Measurements from ENCODE around the gene PRR7. TPM values are rescaled to one million over a fixed set of nuclear protein-coding genes. Genes with fewer than 3 reads are reported as not detected.

Gene PRR7
- total RNA-seq, 4 donors from 2014 or later, result 1.9 to 3.0 TPM; not detected in 2

GRCh38 chr5:177462021-177462670 is 15.5 kb downstream of the PRR7 start:
- H3K27ac ChIP-seq, result peak overlapping the region; percentile 20 to 32
- intact Hi-C loops (cut with DNase I; ENCODE audit: low total_unique reads), result no loop called here
- no peaks in the 10 kb centered on the region for H3K27me3 ChIP-seq
- peaks cover 0 to 2% of the 10 kb centered on the region in 2 donors for H3K4me1 ChIP-seq
- TF ChIP-seq POLR2A (IDR thresholded peaks at IDR 0.05) (no peak), CTCF (IDR thresholded peaks at IDR 0.05) (no peak)
- DNase-seq, result no peak
- H3K4me3 ChIP-seq, result no peak overlapping the region
- no peaks in the 10 kb centered on the region for H3K36me3 ChIP-seq
- H3K9me3 ChIP-seq, result no peaks in the 10 kb centered on the region

- no peaks in the 10 kb centered on the region for H3K36me3 ChIP-seq
- H3K4me1 ChIP-seq, result no peaks in the 10 kb centered on the region
- H3K27ac ChIP-seq, result no peak overlapping the region
- H3K9me3 ChIP-seq, result no peaks in the 10 kb centered on the region
- H3K27me3 ChIP-seq, result no peaks in the 10 kb centered on the region
- DNase-seq, result no peak
- intact Hi-C loops (cut with DNase I; ENCODE audit: low total_unique reads), result no loop called here
- no peak overlapping the region for H3K4me3 ChIP-seq
- TF ChIP-seq POLR2A (IDR thresholded peaks at IDR 0.05) (no peak), CTCF (IDR thresholded peaks at IDR 0.05) (no peak)
These were observed 18.4 kb downstream of the PRR7 start for GRCh38 chr5:177465044-177465443.

- H3K27me3 ChIP-seq, result no peaks in the 10 kb centered on the region
- no peaks in the 10 kb centered on the region for H3K36me3 ChIP-seq
- no peak overlapping the region for H3K4me3 ChIP-seq
- intact Hi-C loops (cut with DNase I; ENCODE audit: low total_unique reads), result no loop called here
- TF ChIP-seq CTCF (IDR thresholded peaks at IDR 0.05) (no peak), POLR2A (IDR thresholded peaks at IDR 0.05) (no peak)
- H3K27ac ChIP-seq, result no peak overlapping the region
- H3K4me1 ChIP-seq, result peaks cover 0 to 9% of the 10 kb centered on the region in 2 donors
- H3K9me3 ChIP-seq, result no peaks in the 10 kb centered on the region
- DNase-seq, result no peak
These were observed 20.2 kb downstream of the PRR7 start for GRCh38 chr5:177466861-177467260.

DNA sequence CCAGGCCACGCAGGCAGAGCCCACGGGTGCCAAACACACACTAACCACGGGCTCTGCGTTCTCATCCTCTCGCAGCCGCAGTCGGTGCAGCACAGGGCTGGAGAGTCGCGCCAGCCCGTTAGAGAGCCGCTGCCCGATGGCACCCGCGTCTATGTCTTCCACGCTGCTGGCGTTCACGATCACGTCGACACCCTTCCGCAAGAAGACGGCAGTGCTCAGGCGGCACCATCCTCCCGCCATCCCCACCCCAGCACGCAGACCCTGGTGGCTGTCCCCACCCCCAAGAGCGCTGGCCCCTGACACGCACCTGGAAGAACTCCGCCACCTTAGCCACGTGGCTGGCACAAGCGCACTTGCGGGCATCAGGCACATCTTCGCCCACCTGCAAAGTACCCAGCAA is 20.8 kb downstream of the PRR7 start:
- TF ChIP-seq POLR2A (IDR thresholded peaks at IDR 0.05) (no peak), CTCF (IDR thresholded peaks at IDR 0.05) (no peak)
- no peaks in the 10 kb centered on the region for H3K27me3 ChIP-seq
- H3K9me3 ChIP-seq, result no peaks in the 10 kb centered on the region
- DNase-seq, result no peak
- H3K4me3 ChIP-seq, result no peak overlapping the region
- H3K36me3 ChIP-seq, result no peaks in the 10 kb centered on the region
- intact Hi-C loops (cut with DNase I; ENCODE audit: low total_unique reads), result no loop called here
- no peak overlapping the region for H3K27ac ChIP-seq
- H3K4me1 ChIP-seq, result peaks cover 0 to 14% of the 10 kb centered on the region in 2 donors

- H3K4me3 ChIP-seq, result no peak overlapping the region
- TF ChIP-seq CTCF (IDR thresholded peaks at IDR 0.05) (no peak), POLR2A (IDR thresholded peaks at IDR 0.05) (no peak)
- no peaks in the 10 kb centered on the region for H3K9me3 ChIP-seq
- intact Hi-C loops (cut with DNase I; ENCODE audit: low total_unique reads), result no loop called here
- no peak for DNase-seq
- peaks cover 0 to 17% of the 10 kb centered on the region in 2 donors for H3K4me1 ChIP-seq
- no peaks in the 10 kb centered on the region for H3K27me3 ChIP-seq
- no peak overlapping the region for H3K27ac ChIP-seq
- no peaks in the 10 kb centered on the region for H3K36me3 ChIP-seq
These were observed 21.7 kb downstream of the PRR7 start for GRCh38 chr5:177468329-177468684.
